ENCODE results near the gene RNGTT.

- TF ChIP-seq CTCF (IDR thresholded peaks at IDR 0.05; ENCODE audit: low read depth, low read length) (no peak), POLR2A (IDR thresholded peaks at IDR 0.05; ENCODE audit: extremely low read depth, insufficient read length) (no peak), MAX (IDR thresholded peaks at IDR 0.05; ENCODE audit: low read depth, low read length) (no peak), MYC (IDR thresholded peaks at IDR 0.05; ENCODE audit: low read depth, low read length) (no peak)
Measured at GRCh38 chr6:88761237-88762031, 202.0 kb downstream of the RNGTT start.

All from NB4 (cell line).